Neural cell (in vitro differentiated cells): ENCODE results near the gene PTPN5. TPM values are rescaled to one million over a fixed set of nuclear protein-coding genes. Genes with fewer than 3 reads are reported as not detected.
A peak's percentile ranks its signal among the peaks of the same experiment; 100 is the strongest.

Experiments used
- H2AFZ ChIP-seq: fragments of 200-600, 300-800 bp; sonication (generic), shearing (Covaris generic); 2 replicates; pipeline ENCODE4 v1.6.0; 2014; ENCODE audit warnings: low read depth, mild to moderate bottlenecking, antibody characterized with exemption, low read length, moderate library complexity
- H3F3A ChIP-seq: fragments of 200-600 bp; shearing (Covaris generic); 2 replicates; pipeline ENCODE4 v1.6.1; 2016; ENCODE audit warnings: mild to moderate bottlenecking, moderate library complexity, mixed read lengths, antibody characterized with exemption, low read length; ENCODE audit not compliant: insufficient read depth, poor library complexity, severe bottlenecking
- H3K27ac ChIP-seq: fragments of 200-600, 300-800 bp; sonication (generic), shearing (Covaris generic); 2 replicates; pipeline ENCODE4 v1.5.1; 2014; ENCODE audit warnings: mild to moderate bottlenecking, low read length, moderate library complexity
- H3K27me3 ChIP-seq: fragments of 300-800, 200-600 bp; sonication (generic), shearing (Covaris generic); 2 replicates; pipeline ENCODE4 v1.6.0; 2014; ENCODE audit warnings: mild to moderate bottlenecking, low read depth, low read length, moderate library complexity; ENCODE audit not compliant: insufficient read depth
- H3K36me3 ChIP-seq: fragments of 300-800, 200-600 bp; sonication (generic), shearing (Covaris generic); 2 replicates; pipeline ENCODE4 v1.5.1; 2014; ENCODE audit warnings: mild to moderate bottlenecking, antibody characterized with exemption, low read length, moderate library complexity; ENCODE audit not compliant: insufficient read depth
- H3K4me2 ChIP-seq: fragments of 300-800, 200-600 bp; sonication (generic), shearing (Covaris generic); 2 replicates; pipeline ENCODE4 v1.6.0; 2014; ENCODE audit warnings: mild to moderate bottlenecking, low read length
- H3K4me3 ChIP-seq: fragments of 300-800, 200-600 bp; sonication (generic), shearing (Covaris generic); 2 replicates; pipeline ENCODE4 v1.5.1; 2014; ENCODE audit warnings: mild to moderate bottlenecking, low read length, moderate library complexity
- H3K79me2 ChIP-seq: fragments of 200-600 bp; shearing (Covaris generic); replicated peaks from 2 replicates; pipeline ENCODE4 v1.6.0; 2014; ENCODE audit warnings: mild to moderate bottlenecking, low read length, moderate library complexity; ENCODE audit not compliant: insufficient read depth
- H3K9ac ChIP-seq: fragments of 300-800, 200-600 bp; sonication (generic), shearing (Covaris generic); 2 replicates; pipeline ENCODE4 v1.6.1; 2016; ENCODE audit warnings: mild to moderate bottlenecking, low read length, mixed read lengths
- H3K9me2 ChIP-seq: fragments of 200-600 bp; shearing (Covaris generic); 2 replicates; pipeline ENCODE4 v1.6.1; 2016; ENCODE audit warnings: mild to moderate bottlenecking, low read length, mixed read lengths; ENCODE audit not compliant: insufficient read depth
- H3K9me3 ChIP-seq: fragments of 200-600, 300-800 bp; sonication (generic), shearing (Covaris generic); 2 replicates; pipeline ENCODE4 v1.6.1; 2016; ENCODE audit warnings: mild to moderate bottlenecking, mixed run types, low read length, moderate library complexity, mixed read lengths
- H4K20me1 ChIP-seq: fragments of 200-600 bp; shearing (Covaris generic); 2 replicates; pipeline ENCODE4 v1.6.1; 2016; ENCODE audit warnings: mild to moderate bottlenecking, mixed run types; ENCODE audit not compliant: insufficient read depth
- CTCF ChIP-seq: fragments of 450-650 bp; IDR thresholded peaks from 2 replicates; pipeline ENCODE4 v1.5.1; 2014; ENCODE audit warnings: antibody characterized with exemption, mild to moderate bottlenecking, moderate library complexity; ENCODE audit not compliant: poor library complexity, severe bottlenecking
- EP300 ChIP-seq: fragments of 450-650 bp; conservative IDR thresholded peaks from 2 replicates; pipeline ENCODE4 v1.6.1; 2014; ENCODE audit warnings: antibody characterized with exemption, mild to moderate bottlenecking, moderate library complexity; ENCODE audit not compliant: poor library complexity, severe bottlenecking
- EZH2 ChIP-seq: fragments of 200-600, 300-800 bp; shearing (Covaris generic), sonication (generic); IDR thresholded peaks from 2 replicates; pipeline ENCODE4 v1.6.1; 2014; ENCODE audit warnings: antibody characterized with exemption, low read length, borderline replicate concordance, mild to moderate bottlenecking; ENCODE audit not compliant: insufficient read depth, poor library complexity, severe bottlenecking
- MXI1 ChIP-seq: fragments of 450-650 bp; conservative IDR thresholded peaks from 2 replicates; pipeline ENCODE4 v1.6.1; 2014; ENCODE audit warnings: antibody characterized with exemption, mild to moderate bottlenecking; ENCODE audit not compliant: poor library complexity, severe bottlenecking
- POLR2AphosphoS5 ChIP-seq: IDR thresholded peaks from 2 replicates; pipeline ENCODE4 v1.6.1; 2012
- RAD21 ChIP-seq: fragments of 450-650 bp; conservative IDR thresholded peaks from 2 replicates; pipeline ENCODE4 v1.6.1; 2014; ENCODE audit warnings: antibody characterized with exemption, mild to moderate bottlenecking, moderate library complexity
- REST ChIP-seq: IDR thresholded peaks from 2 replicates; pipeline ENCODE4 v1.6.1; 2012; ENCODE audit warnings: borderline replicate concordance
- SMC3 ChIP-seq: fragments of 450-650 bp; conservative IDR thresholded peaks from 2 replicates; pipeline ENCODE4 v1.6.1; 2014; ENCODE audit warnings: antibody characterized with exemption, mild to moderate bottlenecking, moderate library complexity; ENCODE audit not compliant: poor library complexity
- TAF1 ChIP-seq: IDR thresholded peaks from 2 replicates; pipeline ENCODE4 v1.6.1; 2012; ENCODE audit warnings: low read depth
- polyA plus RNA-seq: library from polyadenylated mRNA; depleted of rRNA; stranded (reverse); fragments of >200 nt; gene quantifications from 2 replicates; pipeline ENCODE4 v1.2.3, GENCODE V29; 2014

The PTPN5 gene
- polyA plus RNA-seq, 1 donor from 2014 or later: 122 TPM

GRCh38 chr11:18748766-18749365 lies 42.7 kb downstream of the PTPN5 start:
- H3K36me3 ChIP-seq: no peaks in the 10 kb centered on the region
- no peak overlapping the region for H2AFZ ChIP-seq
- no peaks in the 10 kb centered on the region for H4K20me1 ChIP-seq
- H3K27ac ChIP-seq: peak overlapping the region; percentile 57
- no peaks in the 10 kb centered on the region for H3K9me3 ChIP-seq
- H3K4me3 ChIP-seq: peak overlapping the region; percentile 38
- no peaks in the 10 kb centered on the region for H3K9me2 ChIP-seq
- H3F3A ChIP-seq: no peaks in the 10 kb centered on the region
- H3K4me2 ChIP-seq: peak overlapping the region; percentile 6
- no peak for TF ChIP-seq SMC3
- peak; percentile 50 for TF ChIP-seq POLR2AphosphoS5
- no peak for TF ChIP-seq EZH2
- peak; percentile 59 for TF ChIP-seq EP300
- no peak for TF ChIP-seq CTCF
- no peak for TF ChIP-seq RAD21
- TF ChIP-seq REST: peak; percentile 28
- TF ChIP-seq TAF1: no peak
- no peak for TF ChIP-seq MXI1
- H3K79me2 ChIP-seq: no peaks in the 10 kb centered on the region
- H3K9ac ChIP-seq: peak overlapping the region; percentile 6
- H3K27me3 ChIP-seq: no peaks in the 10 kb centered on the region

- no peaks in the 10 kb centered on the region for H3K27me3 ChIP-seq
- no peak overlapping the region for H3K9ac ChIP-seq
- no peaks in the 10 kb centered on the region for H3K9me3 ChIP-seq
- H4K20me1 ChIP-seq: no peaks in the 10 kb centered on the region
- TF ChIP-seq CTCF: no peak
- TF ChIP-seq MXI1: no peak
- no peak for TF ChIP-seq EP300
- TF ChIP-seq SMC3: no peak
- TF ChIP-seq RAD21: no peak
- H3K4me2 ChIP-seq: no peak overlapping the region
- H3K27ac ChIP-seq: no peak overlapping the region
- no peaks in the 10 kb centered on the region for H3K9me2 ChIP-seq
- no peaks in the 10 kb centered on the region for H3F3A ChIP-seq
- no peak overlapping the region for H2AFZ ChIP-seq
- H3K36me3 ChIP-seq: no peaks in the 10 kb centered on the region
- H3K79me2 ChIP-seq: no peaks in the 10 kb centered on the region
- no peak overlapping the region for H3K4me3 ChIP-seq
Measured at GRCh38 chr11:18745251-18745650, 46.3 kb downstream of the PTPN5 start.
